HG03460 (cell line): Measurements from ENCODE around the gene ANKRD44.
A peak's percentile ranks its signal among the peaks of the same experiment; 100 is the strongest.

Experiments used
- ATAC-seq: cut with Tn5 transposase; IDR thresholded peaks from one replicate; pipeline ENCODE4 v1.9.1; 2021; ENCODE audit not compliant: unreplicated experiment

ANKRD44 gene

DNA sequence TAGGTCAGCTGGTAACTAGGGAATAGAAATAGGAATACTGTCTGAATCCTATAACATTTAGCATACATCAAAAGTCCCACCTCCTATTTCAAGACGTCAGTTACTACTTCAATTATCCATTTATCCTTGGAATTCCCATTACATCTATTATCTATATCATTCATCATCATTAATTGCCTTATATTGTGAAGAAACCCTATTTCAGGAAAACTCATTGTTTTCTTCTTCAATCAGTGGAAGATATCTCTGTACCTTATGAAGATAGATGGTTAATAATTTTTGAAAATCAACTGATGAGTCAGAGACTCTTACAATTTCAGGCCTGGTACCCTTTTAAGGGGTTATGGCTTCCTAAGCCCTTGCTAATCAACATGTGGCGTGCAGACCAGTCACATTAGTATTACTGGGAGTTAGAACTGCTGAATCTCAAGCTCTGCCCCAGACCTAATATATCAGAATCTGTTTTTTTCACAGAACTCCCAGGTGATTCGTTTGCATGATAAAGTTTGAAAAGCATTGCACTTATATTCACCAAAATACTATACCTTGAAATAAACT lies 314.7 kb downstream of the ANKRD44 start:
- no peak for ATAC-seq

DNA sequence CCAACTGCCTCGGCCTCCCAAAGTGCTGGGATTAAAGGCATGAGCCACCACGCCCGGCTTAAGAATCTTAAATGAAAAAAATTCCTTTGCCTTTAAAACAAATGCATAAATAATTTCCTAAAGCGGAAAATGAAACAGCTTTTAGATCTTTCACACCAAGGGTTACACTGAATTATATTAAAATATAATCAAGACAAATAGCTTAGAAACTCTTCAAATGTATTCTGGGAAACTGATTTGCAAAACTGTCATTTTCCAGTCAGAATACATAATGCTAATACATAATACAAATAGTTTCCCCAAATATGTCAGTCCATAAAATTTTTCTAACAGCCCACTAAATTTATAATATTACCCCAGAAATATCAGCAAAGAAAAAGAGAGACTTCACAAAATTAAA lies 315.8 kb downstream of the ANKRD44 start:
- no peak for ATAC-seq

DNA sequence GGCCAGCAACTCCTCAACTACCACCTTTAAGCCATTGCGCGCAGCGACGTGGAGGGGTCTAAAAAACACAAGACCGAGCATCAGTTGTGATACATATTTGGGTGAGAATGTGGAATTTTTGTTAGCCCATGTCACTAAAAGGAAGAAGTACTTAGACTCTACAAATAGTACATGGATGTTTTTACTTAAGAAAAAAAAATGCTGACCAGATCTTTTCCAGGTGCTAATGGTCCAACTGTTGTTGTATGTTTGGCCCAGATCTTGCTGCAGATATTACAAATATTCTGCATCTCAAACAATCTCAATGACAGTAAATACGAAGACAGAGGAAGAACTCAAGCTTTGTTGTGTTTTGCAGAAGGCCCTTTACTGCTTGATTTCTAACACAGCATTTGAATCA lies 317.0 kb downstream of the ANKRD44 start:
- ATAC-seq: no peak

DNA sequence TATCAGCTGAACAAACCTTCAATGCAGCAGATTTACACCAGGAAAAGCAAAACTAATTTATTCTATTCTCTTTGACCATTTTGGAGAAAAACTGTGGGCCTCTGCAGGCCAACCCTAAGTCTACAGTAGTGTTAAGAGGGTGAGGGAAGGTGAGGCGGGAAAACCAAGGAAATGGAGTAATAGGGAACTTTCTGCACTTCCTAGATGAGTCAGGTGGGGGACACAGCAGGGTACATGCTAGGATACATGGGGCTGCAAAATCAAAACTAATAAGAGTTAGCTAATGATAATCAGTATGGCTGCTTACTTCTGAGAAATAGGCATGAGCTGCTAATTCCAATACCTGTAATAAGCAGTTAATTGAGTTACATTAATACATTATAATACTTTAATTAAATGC lies 318.1 kb downstream of the ANKRD44 start:
- no peak for ATAC-seq

DNA sequence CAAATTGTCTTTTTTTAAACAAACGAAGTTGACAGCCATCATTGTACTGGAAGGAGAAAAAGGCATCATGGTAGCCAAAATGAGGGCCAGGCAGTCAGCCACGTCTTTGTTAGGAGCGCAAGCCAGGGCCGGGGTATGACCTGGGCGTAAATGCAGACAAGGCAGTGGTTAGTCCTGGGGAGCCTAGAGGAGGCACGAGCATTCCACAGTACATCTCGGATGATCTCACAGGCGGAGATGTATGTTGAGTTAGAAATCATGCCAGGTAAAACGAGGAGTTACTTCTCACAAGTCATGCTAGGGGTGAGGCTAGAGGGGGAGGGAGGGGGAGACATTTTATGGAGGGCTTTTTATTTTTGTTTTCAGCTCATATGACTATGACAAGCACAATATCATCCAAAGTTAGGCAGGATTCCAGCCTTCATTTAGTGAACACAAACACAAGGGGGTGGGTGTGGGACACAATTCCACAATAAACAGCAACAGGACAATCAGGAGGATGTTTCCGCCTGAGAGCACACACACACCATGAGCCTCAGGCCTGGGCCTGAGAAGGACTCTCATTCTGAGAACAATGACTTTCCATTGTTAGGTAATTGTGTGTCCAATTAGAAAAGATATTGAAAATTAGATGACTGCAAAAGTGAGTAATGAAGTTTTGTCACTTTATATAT lies 319.7 kb downstream of the ANKRD44 start:
- no peak for ATAC-seq

DNA sequence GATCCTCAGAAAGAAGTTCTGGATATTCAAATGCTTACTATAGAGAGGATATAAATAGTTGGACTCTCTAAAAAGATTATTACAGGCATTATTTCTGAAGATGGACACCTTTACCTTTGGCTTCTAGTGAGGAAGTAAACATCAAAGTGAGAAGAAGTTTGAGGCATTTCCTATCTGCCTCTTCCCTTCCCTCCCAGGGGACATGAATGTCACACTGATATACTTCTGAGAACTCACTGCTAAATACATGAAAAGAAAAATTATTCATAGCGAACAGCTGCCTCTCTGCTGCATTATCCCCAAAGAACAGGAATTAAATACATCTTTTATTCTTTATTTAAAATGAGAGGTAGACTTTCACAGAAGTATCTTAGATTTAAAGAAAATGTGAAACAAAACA lies 320.5 kb downstream of the ANKRD44 start:
- ATAC-seq: no peak

DNA sequence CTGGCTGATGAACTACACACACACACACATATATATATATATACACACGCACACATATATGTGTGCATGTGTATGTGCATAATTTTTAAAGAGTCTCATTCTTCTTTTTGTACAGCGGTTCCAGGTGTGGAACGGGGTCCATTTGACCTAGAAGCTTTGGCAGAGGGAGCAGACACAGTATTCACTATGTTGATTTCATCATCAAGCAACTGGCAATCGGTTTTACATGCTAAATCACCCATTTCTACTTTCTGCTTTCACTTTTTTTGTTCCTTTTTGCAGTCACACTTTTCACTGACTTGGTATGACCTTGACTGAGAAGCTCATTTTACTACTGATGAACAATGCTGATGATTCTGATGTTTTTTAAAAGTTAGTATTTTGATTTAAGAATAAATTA lies 321.1 kb downstream of the ANKRD44 start:
- ATAC-seq: no peak

DNA sequence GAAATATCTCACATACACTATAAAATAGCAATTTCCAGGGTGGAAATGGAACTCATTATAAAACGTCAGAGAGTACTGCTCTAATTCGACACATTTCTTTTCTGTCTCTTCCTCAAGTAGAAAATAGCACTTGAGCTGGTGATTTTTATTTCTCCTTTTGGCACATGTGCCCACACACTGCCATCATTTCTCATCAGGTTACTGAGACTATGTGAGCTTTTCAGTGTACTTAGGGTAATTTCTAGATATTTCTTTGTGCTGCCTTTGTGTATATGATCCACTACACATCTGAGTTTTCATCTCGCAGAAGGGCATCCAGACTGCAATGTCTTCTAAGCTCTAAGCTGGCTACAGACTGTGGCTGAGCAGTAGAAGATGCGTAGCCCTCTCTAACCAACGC lies 321.9 kb downstream of the ANKRD44 start:
- no peak for ATAC-seq

- ATAC-seq: peak; percentile 48
These were observed 322.8 kb downstream of the ANKRD44 start for GRCh38 chr2:196987649-196988364.

GRCh38 chr2:196987298-196987648 lies 323.3 kb downstream of the ANKRD44 start:
- ATAC-seq: no peak

- no peak for ATAC-seq
These were observed 324.9 kb downstream of the ANKRD44 start for GRCh38 chr2:196985511-196986183.

DNA sequence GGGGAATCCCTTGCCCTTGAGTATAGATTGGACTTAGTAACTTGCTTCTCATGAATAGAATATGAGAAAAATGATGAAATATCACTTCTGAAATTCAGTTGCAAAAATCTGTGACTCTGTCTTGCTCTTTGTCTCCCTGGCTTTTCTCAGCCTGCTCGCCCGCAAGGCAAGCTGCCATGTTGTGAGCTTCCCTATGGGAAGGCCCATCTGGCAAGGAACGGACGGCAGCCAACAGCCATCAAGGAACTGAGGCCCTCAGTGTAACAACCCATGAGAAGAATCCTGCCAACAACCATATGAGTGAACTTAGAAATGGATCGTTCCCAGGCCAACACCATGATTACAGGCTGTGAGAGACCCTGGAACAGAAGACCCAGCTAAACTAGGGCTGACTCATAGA lies 325.7 kb downstream of the ANKRD44 start:
- no peak for ATAC-seq

- ATAC-seq: no peak
These were observed 326.6 kb downstream of the ANKRD44 start for GRCh38 chr2:196983934-196984333.

DNA sequence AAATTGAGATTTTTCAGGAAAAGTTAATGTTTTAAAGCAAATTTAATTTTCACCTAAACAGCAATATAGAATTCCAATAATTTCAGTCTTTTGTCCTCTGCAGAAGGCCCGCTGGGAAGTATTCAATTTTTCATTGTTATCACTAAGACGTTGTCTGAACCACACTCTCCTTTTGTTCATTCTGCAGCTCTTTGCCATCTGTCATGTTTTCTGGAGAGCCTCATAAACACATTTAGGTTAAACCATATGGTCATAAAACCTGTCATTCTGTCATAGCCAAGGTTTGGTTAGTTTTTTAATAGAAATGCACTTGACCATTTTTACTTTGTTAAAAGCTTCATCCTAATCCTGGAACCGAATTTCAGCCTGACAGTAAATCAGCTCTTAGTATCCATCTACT lies 330.1 kb downstream of the ANKRD44 start:
- no peak for ATAC-seq

- no peak for ATAC-seq
These were observed 330.6 kb downstream of the ANKRD44 start for GRCh38 chr2:196980001-196980400.

GRCh38 chr2:196977507-196977906 lies 333.1 kb downstream of the ANKRD44 start:
- no peak for ATAC-seq

DNA sequence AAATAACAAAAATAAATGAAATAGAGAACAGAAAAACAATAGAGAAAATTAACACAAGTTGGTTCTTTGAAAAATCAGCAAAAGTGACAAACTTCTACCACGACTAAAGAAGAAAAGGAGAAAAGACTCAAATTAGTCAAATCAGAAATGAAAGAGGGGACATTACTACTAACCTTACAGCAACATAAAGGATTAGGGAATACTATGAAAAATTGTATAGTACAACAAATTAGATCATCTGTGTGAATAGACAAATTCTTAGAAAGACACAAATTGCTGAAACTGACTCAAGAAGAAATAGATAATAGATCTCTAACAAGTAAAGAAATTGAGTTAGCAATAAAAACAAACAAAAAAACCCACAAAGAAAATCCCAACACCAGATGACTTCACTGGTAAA lies 335.6 kb downstream of the ANKRD44 start:
- no peak for ATAC-seq

DNA sequence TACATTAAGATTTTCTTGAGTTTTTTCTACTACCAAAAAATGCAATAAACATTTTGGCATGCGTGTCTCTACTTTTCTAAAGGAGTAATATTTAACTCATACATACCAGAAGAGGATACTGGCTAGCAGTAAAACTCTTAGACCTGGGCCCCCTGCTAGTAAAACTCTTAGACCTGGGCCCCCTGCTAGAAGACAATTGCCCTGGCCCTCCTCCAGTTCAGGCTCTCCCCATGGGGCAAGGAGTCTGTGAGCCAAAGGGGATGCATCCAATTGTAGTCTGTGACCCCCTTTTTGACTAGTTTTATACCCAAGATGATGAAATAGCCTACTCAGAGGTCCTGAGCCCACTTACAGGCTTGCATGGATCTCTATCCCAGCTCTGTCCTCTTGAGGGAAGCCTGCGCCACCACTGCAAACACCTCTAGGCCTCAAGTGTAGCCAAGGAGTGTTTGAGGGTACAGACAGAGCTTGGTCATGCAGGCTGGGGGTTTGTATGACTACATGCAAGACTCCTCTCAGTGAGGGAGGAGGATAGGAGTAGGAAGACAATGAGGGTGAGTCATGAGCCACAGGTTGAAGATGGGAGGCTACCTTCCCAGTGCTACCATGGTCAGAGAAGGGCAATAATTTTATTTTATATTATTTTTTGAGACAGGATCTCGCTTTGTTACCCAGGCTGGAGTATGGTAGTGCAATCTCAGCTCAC lies 338.9 kb downstream of the ANKRD44 start:
- no peak for ATAC-seq

DNA sequence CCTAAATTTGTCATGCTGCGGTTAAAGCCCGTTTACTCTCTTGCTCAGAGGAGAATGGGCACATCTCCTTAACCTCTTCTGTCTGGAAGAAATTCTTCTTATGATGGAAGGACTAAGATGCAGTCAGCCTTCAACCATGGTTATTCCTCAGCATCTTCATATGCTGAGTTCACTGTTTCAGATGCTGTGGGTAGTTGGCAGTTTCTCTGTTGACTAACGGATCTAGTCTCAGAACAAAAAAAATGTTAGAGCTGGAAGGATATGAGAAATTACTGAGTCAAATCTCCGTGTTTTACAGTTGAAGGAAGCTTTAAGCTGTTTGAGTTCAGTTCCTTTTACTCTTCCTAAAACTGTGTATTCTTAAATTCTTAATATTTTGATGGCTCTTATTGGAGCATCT lies 340.5 kb downstream of the ANKRD44 start:
- no peak for ATAC-seq

DNA sequence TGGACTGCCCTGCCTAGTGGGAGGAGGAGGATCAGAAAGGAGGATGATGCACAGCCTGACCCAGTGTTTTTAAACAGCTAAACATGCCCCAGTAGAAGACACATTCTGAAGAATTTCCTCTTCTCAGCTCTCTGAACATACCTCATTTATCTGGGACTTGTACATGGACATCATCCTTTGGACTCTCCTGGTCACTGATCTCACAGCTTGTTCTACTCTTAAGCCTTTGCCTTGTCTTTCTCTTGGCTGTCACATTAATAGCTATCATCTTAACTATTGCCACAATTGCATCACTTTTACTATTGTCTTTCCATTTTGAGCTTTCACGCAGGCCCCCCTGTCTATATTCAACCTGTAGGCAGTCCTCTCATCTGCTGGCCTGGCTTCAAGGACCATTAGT lies 342.1 kb downstream of the ANKRD44 start:
- ATAC-seq: no peak

DNA sequence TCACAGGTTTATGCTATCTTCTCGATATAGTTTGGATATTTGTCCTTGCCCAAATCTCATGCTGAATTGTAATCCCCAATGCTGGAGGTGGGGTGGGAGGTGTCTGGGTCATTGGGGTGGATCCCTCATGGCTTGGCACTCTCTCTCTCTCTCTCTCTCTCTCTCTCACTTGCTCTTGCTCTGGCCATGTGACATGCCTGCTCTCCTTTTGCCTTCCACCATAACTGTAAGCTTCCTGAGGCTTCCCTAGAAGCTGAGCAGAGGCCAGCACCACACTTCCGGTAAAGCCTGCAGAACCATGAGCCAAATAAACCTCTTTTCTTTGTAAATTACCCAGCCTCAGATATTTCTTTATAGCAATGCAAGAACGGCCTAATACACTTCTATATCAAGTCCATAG lies 342.8 kb downstream of the ANKRD44 start:
- ATAC-seq: no peak
